ENCODE results near the gene LRRC7. TPM values are rescaled to one million over a fixed set of nuclear protein-coding genes. Genes with fewer than 3 reads are reported as not detected.

Gene LRRC7
- total RNA-seq, 2 experiments from 2014 or later: 0.14 to 0.20 TPM

DNA sequence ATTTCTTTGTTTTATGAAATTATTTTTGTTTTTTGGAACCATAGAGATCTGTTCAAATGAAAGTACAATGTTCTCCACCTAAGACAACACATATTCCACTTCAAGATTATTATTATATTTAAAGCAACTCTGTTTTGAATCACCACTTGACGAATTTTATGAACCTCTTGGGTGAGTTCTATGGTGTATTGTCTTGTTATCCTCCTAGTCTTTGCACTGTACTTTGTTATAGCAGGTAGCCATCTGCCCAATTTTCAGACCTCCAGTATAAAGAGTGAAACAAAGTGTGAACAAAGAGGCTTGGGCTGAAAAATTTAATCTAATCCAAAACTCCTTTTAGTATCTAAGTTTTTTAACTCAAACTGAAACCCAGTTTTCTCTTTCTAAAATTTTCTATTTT, 71.0 kb downstream of the LRRC7 start:
- no peak for ATAC-seq (ENCODE audit: poor library complexity)
- ChIA-PET POLR2A (no interaction called here), CTCF (no interaction called here)
- Mint-ChIP-seq H3K4me1 (ENCODE audit: low read depth) (no peaks in the 10 kb centered on the region), H3K27ac (no peak overlapping the region), H3K4me3 (no peak overlapping the region), H3K36me3 (ENCODE audit: low read depth) (no peaks in the 10 kb centered on the region), H3K27me3 (no peaks in the 10 kb centered on the region), H3K9me3 (peaks cover 2% of the 10 kb centered on the region)
- Histone ChIP-seq H3K36me3 (ENCODE audit: insufficient read depth, low read length) (no peaks in the 10 kb centered on the region), H3K27ac (ENCODE audit: low read depth in 1 of 2, low read length in 2 of 2) (no peak overlapping the region), H3K9me3 (ENCODE audit: control insufficient read depth in 1 of 2, insufficient read depth in 1 of 2, low read length in 2 of 2) (no peaks in the 10 kb centered on the region), H3K4me1 (ENCODE audit: insufficient read depth, low read length) (no peaks in the 10 kb centered on the region), H3K27me3 (ENCODE audit: control insufficient read depth in 1 of 2, insufficient read depth in 2 of 2, low read length in 2 of 2) (no peaks in the 10 kb centered on the region), H3K4me3 (ENCODE audit: low read length) (no peak overlapping the region)
- intact Hi-C loops (cut with DNase I, micrococcal nuclease): no loop called here
- TF ChIP-seq, protein P1, sequence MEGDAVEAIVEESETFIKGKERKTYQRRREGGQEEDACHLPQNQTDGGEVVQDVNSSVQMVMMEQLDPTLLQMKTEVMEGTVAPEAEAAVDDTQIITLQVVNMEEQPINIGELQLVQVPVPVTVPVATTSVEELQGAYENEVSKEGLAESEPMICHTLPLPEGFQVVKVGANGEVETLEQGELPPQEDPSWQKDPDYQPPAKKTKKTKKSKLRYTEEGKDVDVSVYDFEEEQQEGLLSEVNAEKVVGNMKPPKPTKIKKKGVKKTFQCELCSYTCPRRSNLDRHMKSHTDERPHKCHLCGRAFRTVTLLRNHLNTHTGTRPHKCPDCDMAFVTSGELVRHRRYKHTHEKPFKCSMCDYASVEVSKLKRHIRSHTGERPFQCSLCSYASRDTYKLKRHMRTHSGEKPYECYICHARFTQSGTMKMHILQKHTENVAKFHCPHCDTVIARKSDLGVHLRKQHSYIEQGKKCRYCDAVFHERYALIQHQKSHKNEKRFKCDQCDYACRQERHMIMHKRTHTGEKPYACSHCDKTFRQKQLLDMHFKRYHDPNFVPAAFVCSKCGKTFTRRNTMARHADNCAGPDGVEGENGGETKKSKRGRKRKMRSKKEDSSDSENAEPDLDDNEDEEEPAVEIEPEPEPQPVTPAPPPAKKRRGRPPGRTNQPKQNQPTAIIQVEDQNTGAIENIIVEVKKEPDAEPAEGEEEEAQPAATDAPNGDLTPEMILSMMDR (IDR thresholded peaks at IDR 0.05): no peak
- no peak for DNase-seq

DNA sequence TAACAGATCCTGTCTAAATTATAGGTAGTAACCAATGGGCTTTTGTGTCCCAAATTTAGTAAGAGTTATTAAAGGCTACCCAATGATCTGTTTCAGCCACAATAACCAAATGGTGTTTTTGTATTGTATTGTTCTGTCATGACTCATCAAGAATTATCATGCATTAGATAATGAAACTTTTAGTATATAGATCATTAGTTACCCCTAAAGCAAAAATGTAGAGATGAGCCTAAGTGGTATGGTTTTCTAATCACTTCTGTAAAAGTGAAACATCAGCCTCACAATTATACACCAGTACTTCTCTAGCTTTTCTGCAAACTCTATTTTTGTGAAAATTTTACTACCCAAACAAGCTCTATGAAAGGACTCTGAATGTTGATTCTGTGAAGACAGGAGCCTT, 71.4 kb downstream of the LRRC7 start:
- H3K27me3 ChIP-seq (ENCODE audit: control insufficient read depth in 1 of 2, insufficient read depth in 2 of 2, low read length in 2 of 2): no peaks in the 10 kb centered on the region
- Mint-ChIP-seq H3K4me1 (ENCODE audit: low read depth) (no peaks in the 10 kb centered on the region), H3K36me3 (ENCODE audit: low read depth) (no peaks in the 10 kb centered on the region), H3K4me3 (no peak overlapping the region), H3K9me3 (peaks cover 4% of the 10 kb centered on the region), H3K27me3 (no peaks in the 10 kb centered on the region), H3K27ac (no peak overlapping the region)
- H3K27ac ChIP-seq (ENCODE audit: low read depth in 1 of 2, low read length in 2 of 2): no peak overlapping the region
- no peak overlapping the region for H3K4me3 ChIP-seq (ENCODE audit: low read length)
- ATAC-seq (ENCODE audit: poor library complexity) (no peak), DNase-seq (no peak)
- no peaks in the 10 kb centered on the region for H3K36me3 ChIP-seq (ENCODE audit: insufficient read depth, low read length)
- TF ChIP-seq, protein P1 (IDR thresholded peaks at IDR 0.05): no peak
- no peaks in the 10 kb centered on the region for H3K9me3 ChIP-seq (ENCODE audit: control insufficient read depth in 1 of 2, insufficient read depth in 1 of 2, low read length in 2 of 2)
- intact Hi-C loops (cut with DNase I, micrococcal nuclease): no loop called here
- ChIA-PET POLR2A (no interaction called here), CTCF (no interaction called here)
- no peaks in the 10 kb centered on the region for H3K4me1 ChIP-seq (ENCODE audit: insufficient read depth, low read length)

DNA sequence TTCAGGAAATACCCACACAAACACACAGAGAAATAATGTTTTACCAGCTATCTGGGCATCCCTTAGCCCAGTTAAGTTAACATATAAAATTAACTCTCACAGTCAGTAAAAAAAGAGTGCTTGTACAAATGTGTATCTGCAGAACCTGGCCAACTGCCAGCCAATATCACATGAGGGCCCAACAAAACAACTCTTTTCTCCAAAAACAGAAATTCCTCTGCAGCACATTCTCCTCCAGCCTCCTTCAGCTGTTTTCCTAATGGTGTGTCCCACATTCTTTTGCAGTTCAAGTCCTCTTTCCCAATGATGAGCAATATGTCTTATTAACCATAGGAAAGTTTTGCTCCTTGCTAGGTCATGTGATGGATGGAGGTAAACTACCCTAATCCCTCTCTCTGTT, 75.5 kb downstream of the LRRC7 start:
- Mint-ChIP-seq H3K9me3 (peaks cover 6% of the 10 kb centered on the region), H3K4me1 (ENCODE audit: low read depth) (no peaks in the 10 kb centered on the region), H3K27ac (no peak overlapping the region), H3K4me3 (no peak overlapping the region), H3K27me3 (no peaks in the 10 kb centered on the region), H3K36me3 (ENCODE audit: low read depth) (no peaks in the 10 kb centered on the region)
- TF ChIP-seq, protein P1 (IDR thresholded peaks at IDR 0.05): no peak
- intact Hi-C loops (cut with DNase I, micrococcal nuclease): no loop called here
- H3K4me1 ChIP-seq (ENCODE audit: insufficient read depth, low read length): no peaks in the 10 kb centered on the region
- CTCF ChIA-PET: no interaction called here
- no peaks in the 10 kb centered on the region for H3K36me3 ChIP-seq (ENCODE audit: insufficient read depth, low read length)
- no peak overlapping the region for H3K4me3 ChIP-seq (ENCODE audit: low read length)
- POLR2A ChIA-PET: no interaction called here
- no peaks in the 10 kb centered on the region for H3K9me3 ChIP-seq (ENCODE audit: control insufficient read depth in 1 of 2, insufficient read depth in 1 of 2, low read length in 2 of 2)
- ATAC-seq (ENCODE audit: poor library complexity): no peak
- no peak overlapping the region for H3K27ac ChIP-seq (ENCODE audit: low read depth in 1 of 2, low read length in 2 of 2)
- no peaks in the 10 kb centered on the region for H3K27me3 ChIP-seq (ENCODE audit: control insufficient read depth in 1 of 2, insufficient read depth in 2 of 2, low read length in 2 of 2)
- DNase-seq: no peak

Data from CD4-positive, alpha-beta T cell (primary cell).